H1 (cell line): ENCODE data around the gene LDLRAD4.

Source experiments
- BRCA1 ChIP-seq: IDR thresholded peaks from 2 replicates; pipeline ENCODE4 v1.6.1; 2012; ENCODE audit warnings: low read depth, low read length, improper control_type of control experiment
- CHD2 ChIP-seq: IDR thresholded peaks from 2 replicates; pipeline ENCODE4 v1.6.1; 2012; ENCODE audit warnings: low read length, improper control_type of control experiment
- POLR2A ChIP-seq, 2 experiments: IDR thresholded peaks; 1 replicate in 1 of 2; 2 replicates in 1 of 2; pipeline ENCODE4 v1.6.1; 2011; ENCODE audit warnings: low read depth in 2 of 2, low read length in 2 of 2, mild to moderate bottlenecking in 2 of 2; ENCODE audit errors: control extremely low read depth in 1 of 2
- RNF2 ChIP-seq: fragments of 200-900, 300-1000 bp; sonication (generic); IDR thresholded peaks from 2 replicates; pipeline ENCODE4 v1.7.1; 2016; ENCODE audit warnings: borderline replicate concordance, low read depth, mild to moderate bottlenecking, antibody characterized with exemption, low read length; ENCODE audit not compliant: poor library complexity, severe bottlenecking; ENCODE audit errors: missing control alignments
- RXRA ChIP-seq: IDR thresholded peaks from 2 replicates; pipeline ENCODE4 v1.6.1; 2011; ENCODE audit warnings: low read depth, mild to moderate bottlenecking, low read length, moderate library complexity; ENCODE audit not compliant: insufficient read depth
- SIX5 ChIP-seq: IDR thresholded peaks from 2 replicates; pipeline ENCODE4 v1.6.1; 2011; ENCODE audit warnings: mild to moderate bottlenecking, low read depth, low read length
- SP1 ChIP-seq: IDR thresholded peaks from 2 replicates; pipeline ENCODE4 v1.6.1; 2011; ENCODE audit warnings: low read depth, low read length
- TAF1 ChIP-seq: IDR thresholded peaks from 2 replicates; pipeline ENCODE4 v1.6.1; 2011; ENCODE audit warnings: mild to moderate bottlenecking, low read depth, low read length
- TF ChIP-seq, protein P1 (sequence below), 3 experiments: IDR thresholded peaks; 1 replicate in 2 of 3; 2 replicates in 1 of 3; pipeline versions ENCODE4 v1.5.1 to v1.6.1; 2011; ENCODE audit warnings: low read length in 3 of 3, mild to moderate bottlenecking in 3 of 3, inconsistent platforms in 2 of 3, low read depth in 1 of 3, moderate library complexity in 1 of 3; ENCODE audit not compliant: insufficient read depth in 1 of 3; ENCODE audit errors: control extremely low read depth in 1 of 3
- TF ChIP-seq, protein P2 (sequence below): IDR thresholded peaks from 2 replicates; pipeline ENCODE4 v1.6.1; 2012; ENCODE audit warnings: inconsistent platforms

DNA sequence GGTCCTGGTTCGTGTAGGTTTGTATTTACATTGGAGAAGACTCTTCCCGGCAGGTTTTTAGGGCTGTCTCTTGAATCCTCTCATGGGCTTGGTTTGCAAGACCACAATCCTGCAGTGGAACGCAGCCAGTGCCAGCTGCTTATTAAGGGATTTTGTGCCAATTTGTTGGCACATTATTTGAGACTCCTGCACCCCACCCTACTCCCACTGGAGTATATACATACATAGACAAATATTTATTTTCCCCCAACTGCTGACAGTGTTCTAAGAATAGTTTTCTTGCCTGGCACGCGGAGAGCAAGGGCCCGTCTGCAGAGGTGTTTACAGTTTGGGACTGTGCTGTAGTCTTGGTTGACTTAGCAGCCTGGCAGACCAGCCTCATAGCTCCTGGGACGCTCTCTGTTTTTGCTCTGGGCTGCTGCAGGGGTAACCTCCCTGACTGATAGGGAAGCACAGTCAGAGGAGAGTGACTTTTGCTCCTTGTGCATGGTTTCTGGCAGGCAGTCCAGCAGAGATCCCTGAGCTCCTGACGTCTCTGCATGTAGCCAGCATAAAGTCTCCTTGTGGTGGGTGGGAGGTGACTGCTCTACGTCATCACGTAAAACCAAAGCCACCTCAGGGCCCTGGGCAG is 1.9 kb downstream of the LDLRAD4 start:
- TF ChIP-seq RNF2 (no peak), CHD2 (no peak), TAF1 (no peak), SP1 (no peak), BRCA1 (no peak), RXRA (no peak), POLR2A (IDR thresholded peaks at IDR 0.05; ENCODE audit: control extremely low read depth in 1 of 2, low read depth in 2 of 2, low read length in 2 of 2) (no peak), SIX5 (no peak)
- TF ChIP-seq, protein P1, sequence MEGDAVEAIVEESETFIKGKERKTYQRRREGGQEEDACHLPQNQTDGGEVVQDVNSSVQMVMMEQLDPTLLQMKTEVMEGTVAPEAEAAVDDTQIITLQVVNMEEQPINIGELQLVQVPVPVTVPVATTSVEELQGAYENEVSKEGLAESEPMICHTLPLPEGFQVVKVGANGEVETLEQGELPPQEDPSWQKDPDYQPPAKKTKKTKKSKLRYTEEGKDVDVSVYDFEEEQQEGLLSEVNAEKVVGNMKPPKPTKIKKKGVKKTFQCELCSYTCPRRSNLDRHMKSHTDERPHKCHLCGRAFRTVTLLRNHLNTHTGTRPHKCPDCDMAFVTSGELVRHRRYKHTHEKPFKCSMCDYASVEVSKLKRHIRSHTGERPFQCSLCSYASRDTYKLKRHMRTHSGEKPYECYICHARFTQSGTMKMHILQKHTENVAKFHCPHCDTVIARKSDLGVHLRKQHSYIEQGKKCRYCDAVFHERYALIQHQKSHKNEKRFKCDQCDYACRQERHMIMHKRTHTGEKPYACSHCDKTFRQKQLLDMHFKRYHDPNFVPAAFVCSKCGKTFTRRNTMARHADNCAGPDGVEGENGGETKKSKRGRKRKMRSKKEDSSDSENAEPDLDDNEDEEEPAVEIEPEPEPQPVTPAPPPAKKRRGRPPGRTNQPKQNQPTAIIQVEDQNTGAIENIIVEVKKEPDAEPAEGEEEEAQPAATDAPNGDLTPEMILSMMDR (IDR thresholded peaks at IDR 0.05; ENCODE audit: control extremely low read depth in 1 of 3, insufficient read depth in 1 of 3, low read depth in 1 of 3, low read length in 3 of 3), result no peak
- TF ChIP-seq, protein P2, sequence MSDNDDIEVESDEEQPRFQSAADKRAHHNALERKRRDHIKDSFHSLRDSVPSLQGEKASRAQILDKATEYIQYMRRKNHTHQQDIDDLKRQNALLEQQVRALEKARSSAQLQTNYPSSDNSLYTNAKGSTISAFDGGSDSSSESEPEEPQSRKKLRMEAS, result no peak
